Activated naive CD8-positive, alpha-beta T cell treated with anti-CD3 and anti-CD28 coated beads for 36 hours (primary cell): Measurements from ENCODE around the gene EXOSC5. TPM values are rescaled to one million over a fixed set of nuclear protein-coding genes. Genes with fewer than 3 reads are reported as not detected.
"Not testable (repeated sequence)": the region's sequence is repeated elsewhere in the genome, so short reads cannot be mapped to it uniquely, and the experiment has no call there.

ENCODE experiments used
- DNase-seq: peaks from one replicate; pipeline ENCODE4 v3.0.0; 2021
- H3K27ac Mint-ChIP-seq: one replicate; pipeline ENCODE4 v1.8.0; 2022; ENCODE audit warnings: mild to moderate bottlenecking, moderate library complexity, mixed read lengths
- H3K27me3 Mint-ChIP-seq: one replicate; pipeline ENCODE4 v1.8.0; 2022; ENCODE audit warnings: mild to moderate bottlenecking, mixed read lengths
- H3K36me3 Mint-ChIP-seq: one replicate; pipeline ENCODE4 v1.8.0; 2021; ENCODE audit warnings: mild to moderate bottlenecking, mixed read lengths
- H3K4me1 Mint-ChIP-seq: one replicate; pipeline ENCODE4 v1.8.0; 2021; ENCODE audit warnings: mixed read lengths
- H3K4me3 Mint-ChIP-seq: one replicate; pipeline ENCODE4 v1.8.0; 2022; ENCODE audit warnings: mild to moderate bottlenecking, moderate library complexity, mixed read lengths
- H3K9me3 Mint-ChIP-seq: one replicate; pipeline ENCODE4 v1.8.0; 2022; ENCODE audit warnings: mixed read lengths
- total RNA-seq, 2 experiments: library from RNA; stranded (reverse); gene quantifications; one replicate each; pipeline ENCODE4 v1.2.3, GENCODE V29; 2021

EXOSC5 gene
- total RNA-seq, 2 experiments from 2014 or later = 43.5 to 44.6 TPM

DNA sequence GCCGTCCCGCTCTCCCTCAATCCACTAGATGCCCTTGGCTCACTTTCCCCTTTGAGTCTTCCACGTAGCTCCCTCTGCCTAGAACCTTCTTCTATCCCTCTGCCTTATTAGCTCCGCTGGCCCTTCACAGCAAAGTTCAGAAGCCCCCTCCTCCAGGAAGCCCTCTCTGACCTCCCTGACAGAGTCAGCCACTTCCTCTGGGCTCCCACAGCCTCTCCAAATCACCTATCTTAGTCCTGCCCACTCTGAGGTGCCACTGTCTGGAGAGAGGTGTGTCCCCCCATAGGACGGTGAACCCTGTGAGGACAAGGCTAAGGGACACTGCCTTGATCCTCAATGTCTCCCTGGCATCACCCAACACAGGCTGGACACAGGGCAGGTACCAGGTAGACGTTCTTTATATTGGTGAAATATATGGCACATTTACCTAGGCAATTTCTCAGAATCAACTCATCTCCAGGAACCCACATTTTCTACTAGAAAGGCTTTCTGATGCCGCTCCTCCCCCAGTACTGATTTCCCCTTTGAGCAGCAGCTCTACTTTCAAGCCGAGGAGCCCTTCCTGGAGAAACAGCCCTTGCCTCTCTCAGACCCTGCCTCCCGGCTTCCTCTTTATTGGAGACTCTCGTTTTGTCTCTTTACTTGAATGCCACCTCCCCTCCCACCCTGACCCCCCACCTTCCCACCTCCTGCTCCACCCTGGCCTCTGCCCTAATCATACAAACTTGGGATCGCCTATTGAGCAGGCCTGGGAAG is 40.0 kb downstream of the EXOSC5 start:
- Mint-ChIP-seq H3K4me1 (peaks cover 49% of the 10 kb centered on the region), H3K27ac (peak overlapping the region; percentile 97), H3K27me3 (no peaks in the 10 kb centered on the region), H3K9me3 (no peaks in the 10 kb centered on the region), H3K36me3 (peaks cover 19% of the 10 kb centered on the region), H3K4me3 (peak overlapping the region; percentile 75)
- DNase-seq = peak; percentile 30

DNA sequence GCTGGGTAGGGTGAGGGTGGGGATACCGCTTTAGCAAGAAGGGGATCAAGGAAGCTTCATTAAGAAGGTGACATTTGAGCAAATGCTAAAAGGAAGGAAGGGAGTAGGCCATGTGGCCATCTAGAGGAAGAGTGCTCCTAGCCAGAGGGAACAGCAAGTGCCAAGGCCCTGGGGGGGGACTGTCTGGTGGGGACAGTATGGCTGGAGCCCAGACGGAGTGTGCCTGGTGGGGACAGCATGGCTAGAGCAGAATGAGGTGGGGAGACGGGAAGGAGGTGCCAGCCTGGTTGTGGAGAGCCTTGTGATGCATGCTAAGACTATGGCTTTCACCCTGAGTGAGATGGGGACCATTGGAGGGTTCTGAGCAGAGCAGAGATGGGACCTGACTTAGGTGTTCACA is 41.4 kb downstream of the EXOSC5 start:
- peaks cover 50% of the 10 kb centered on the region for H3K4me1 Mint-ChIP-seq
- H3K9me3 Mint-ChIP-seq = no peaks in the 10 kb centered on the region
- H3K4me3 Mint-ChIP-seq = peak overlapping the region; percentile 75
- DNase-seq = peak; percentile 15
- H3K36me3 Mint-ChIP-seq = peaks cover 29% of the 10 kb centered on the region
- peak overlapping the region; percentile 97 for H3K27ac Mint-ChIP-seq
- no peaks in the 10 kb centered on the region for H3K27me3 Mint-ChIP-seq

DNA sequence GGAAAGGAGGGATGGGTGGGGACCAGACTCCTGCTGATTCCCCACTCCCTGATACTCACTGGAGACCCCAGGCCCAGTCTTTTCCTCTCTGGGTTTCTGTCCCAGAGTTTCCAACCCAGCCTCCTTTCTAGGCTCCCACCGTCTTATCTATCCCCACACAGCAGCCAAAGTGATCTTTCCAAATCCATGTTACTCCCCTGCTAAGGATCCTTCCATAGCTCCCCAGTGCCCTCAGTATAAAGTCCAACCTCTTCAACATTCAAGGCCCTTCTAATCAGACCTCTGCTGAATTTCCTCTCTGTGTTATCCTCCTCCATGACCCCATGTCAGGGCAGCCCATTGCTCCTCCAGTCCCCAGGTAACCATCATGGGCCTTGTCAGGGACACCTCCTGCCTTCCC is 42.1 kb downstream of the EXOSC5 start:
- H3K9me3 Mint-ChIP-seq = no peaks in the 10 kb centered on the region
- peak overlapping the region; percentile 97 for H3K27ac Mint-ChIP-seq
- H3K36me3 Mint-ChIP-seq = peaks cover 31% of the 10 kb centered on the region
- peak overlapping the region; percentile 75 for H3K4me3 Mint-ChIP-seq
- no peak for DNase-seq
- H3K27me3 Mint-ChIP-seq = no peaks in the 10 kb centered on the region
- H3K4me1 Mint-ChIP-seq = peaks cover 54% of the 10 kb centered on the region

DNA sequence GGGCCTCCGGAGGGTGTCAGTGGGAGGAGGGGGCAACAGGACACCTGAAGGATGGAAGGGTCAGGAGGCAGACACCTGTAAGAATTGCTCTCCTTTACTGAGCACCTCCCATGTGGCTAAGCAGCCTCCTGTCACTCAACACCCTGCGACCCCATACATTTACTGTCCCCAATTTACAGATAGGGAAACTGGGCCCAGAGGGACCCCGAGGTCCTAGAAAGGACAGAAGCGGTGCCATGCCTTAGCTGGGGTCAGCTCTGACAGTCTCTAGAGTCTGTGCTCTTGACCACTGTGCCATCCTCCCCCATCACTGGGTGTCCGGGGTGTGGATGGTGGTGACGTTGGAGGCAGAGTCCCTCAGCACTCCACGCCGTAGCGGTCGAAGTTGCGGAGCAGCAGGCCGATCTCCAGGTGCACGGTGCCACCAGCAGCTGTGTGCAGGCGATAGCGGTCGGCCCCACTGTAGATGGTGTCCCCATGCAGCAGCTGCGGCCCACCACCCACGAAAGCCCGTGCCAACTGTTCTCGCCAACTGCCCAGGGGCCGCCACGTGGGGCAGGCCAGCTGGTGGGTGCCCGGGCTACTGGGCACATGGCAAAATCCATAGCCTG is 42.7 kb downstream of the EXOSC5 start:
- Mint-ChIP-seq H3K27ac (peak overlapping the region; percentile 95), H3K4me3 (peak overlapping the region; percentile 91), H3K4me1 (peaks cover 55% of the 10 kb centered on the region), H3K36me3 (peaks cover 33% of the 10 kb centered on the region), H3K27me3 (no peaks in the 10 kb centered on the region), H3K9me3 (no peaks in the 10 kb centered on the region)
- no peak for DNase-seq

DNA sequence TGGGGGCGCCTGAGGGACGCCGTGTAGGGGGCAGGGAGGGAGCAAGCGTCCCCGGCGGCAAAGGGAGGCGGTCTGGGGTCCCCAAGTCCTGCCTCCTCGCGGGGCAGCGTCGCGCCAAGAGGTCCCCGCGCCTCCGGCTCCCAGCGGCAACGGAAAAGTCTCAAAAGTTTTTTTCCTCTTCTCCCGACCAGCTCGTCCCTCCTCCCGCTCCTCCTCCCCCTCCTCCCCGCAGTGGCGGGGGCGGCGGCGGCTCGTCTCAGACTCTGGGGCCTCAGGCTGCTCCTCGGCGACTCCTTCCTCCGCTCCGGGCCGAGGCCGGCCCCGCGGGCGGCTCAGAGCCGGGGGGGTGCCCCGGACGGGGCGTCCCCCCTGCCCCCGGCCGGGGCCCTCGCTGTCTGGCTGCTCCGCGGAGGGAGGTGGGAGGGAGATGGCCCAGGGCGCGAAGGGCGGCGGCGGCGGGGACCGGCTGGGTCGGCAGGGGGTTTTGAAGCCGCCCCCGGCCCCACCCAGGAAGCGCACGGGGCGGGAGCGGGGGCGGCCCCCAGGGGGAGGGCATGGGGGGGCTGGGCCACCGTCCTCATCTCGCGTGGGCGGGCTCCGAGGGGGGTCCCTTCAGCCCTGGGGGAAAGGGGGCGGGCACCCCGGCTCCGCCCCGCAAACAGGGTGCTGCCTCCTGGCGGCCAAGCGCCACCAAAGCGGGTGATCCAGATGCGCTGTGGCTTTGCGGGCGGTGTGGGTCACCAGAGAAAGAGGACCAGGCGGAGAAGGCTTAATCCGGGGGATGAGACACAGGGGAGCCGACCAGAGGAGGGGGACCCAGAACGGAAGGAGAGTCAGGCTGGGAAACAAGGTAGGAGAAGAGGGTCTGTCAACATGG is 43.5 kb downstream of the EXOSC5 start, which contains the start of gene TGFB1:
TGFB1 (minus strand) TSS at position 457 of the 877 bp plus-strand sequence. CDS start 878 bp downstream, outside the sequence.
- Mint-ChIP-seq H3K9me3 (peaks cover 2% of the 10 kb centered on the region), H3K4me1 (peaks cover 58% of the 10 kb centered on the region), H3K36me3 (peaks cover 37% of the 10 kb centered on the region), H3K27ac (peak within 1 kb of the TSS; percentile 99), H3K27me3 (no peaks in the 10 kb centered on the region), H3K4me3 (peak within 1 kb of the TSS; percentile 91)
- DNase-seq = peak; percentile 92

DNA sequence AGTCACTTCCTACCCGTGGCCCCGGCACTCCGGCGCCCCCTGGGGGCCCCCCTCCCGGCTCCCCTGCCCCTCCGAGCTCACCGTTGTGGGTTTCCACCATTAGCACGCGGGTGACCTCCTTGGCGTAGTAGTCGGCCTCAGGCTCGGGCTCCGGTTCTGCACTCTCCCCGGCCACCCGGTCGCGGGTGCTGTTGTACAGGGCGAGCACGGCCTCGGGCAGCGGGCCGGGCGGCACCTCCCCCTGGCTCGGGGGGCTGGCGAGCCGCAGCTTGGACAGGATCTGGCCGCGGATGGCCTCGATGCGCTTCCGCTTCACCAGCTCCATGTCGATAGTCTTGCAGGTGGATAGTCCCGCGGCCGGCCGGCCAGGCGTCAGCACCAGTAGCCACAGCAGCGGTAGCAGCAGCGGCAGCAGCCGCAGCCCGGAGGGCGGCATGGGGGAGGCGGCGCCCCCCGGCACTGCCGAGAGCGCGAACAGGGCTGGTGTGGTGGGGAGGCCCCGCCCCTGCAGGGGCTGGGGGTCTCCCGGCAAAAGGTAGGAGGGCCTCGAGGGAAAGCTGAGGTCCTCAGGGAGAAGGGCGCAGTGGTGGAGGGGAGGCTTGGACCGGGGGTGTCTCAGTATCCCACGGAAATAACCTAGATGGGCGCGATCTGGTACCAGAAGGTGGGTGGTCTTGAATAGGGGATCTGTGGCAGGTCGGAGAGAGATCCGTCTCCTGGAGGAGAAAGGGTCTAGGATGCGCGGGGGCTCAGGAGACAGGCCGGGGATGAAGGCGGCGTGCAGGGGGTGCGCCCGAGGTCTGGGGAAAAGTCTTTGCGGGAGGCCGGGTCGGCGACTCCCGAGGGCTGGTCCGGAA is 44.3 kb downstream of the EXOSC5 start:
- H3K27ac Mint-ChIP-seq = peak overlapping the region; percentile 99
- H3K27me3 Mint-ChIP-seq = no peaks in the 10 kb centered on the region
- H3K4me1 Mint-ChIP-seq = peaks cover 53% of the 10 kb centered on the region
- DNase-seq = peak; percentile 85
- H3K9me3 Mint-ChIP-seq = peaks cover 6% of the 10 kb centered on the region
- peaks cover 40% of the 10 kb centered on the region for H3K36me3 Mint-ChIP-seq
- H3K4me3 Mint-ChIP-seq = peak overlapping the region; percentile 91

DNA sequence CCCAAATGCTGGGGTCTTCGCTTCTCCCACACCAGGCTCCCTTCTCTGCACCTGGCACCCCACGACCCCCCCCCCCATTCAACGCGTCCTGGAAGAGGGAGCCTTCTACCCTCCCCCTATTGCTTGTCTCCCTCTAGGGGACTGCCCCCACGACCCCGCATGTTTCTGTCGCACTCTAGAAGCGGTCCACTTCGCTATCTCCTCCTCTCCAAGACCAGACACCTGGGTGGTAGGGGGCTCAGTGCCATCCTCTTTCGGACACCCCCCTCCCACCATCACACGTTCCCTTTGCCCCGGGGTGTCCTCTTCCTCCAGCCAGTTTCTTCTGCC is 44.9 kb downstream of the EXOSC5 start:
- H3K36me3 Mint-ChIP-seq = peaks cover 41% of the 10 kb centered on the region
- H3K27ac Mint-ChIP-seq = peak overlapping the region; percentile 99
- H3K27me3 Mint-ChIP-seq = no peaks in the 10 kb centered on the region
- peaks cover 6% of the 10 kb centered on the region for H3K9me3 Mint-ChIP-seq
- no peak for DNase-seq
- H3K4me1 Mint-ChIP-seq = peaks cover 48% of the 10 kb centered on the region
- peak overlapping the region; percentile 91 for H3K4me3 Mint-ChIP-seq

DNA sequence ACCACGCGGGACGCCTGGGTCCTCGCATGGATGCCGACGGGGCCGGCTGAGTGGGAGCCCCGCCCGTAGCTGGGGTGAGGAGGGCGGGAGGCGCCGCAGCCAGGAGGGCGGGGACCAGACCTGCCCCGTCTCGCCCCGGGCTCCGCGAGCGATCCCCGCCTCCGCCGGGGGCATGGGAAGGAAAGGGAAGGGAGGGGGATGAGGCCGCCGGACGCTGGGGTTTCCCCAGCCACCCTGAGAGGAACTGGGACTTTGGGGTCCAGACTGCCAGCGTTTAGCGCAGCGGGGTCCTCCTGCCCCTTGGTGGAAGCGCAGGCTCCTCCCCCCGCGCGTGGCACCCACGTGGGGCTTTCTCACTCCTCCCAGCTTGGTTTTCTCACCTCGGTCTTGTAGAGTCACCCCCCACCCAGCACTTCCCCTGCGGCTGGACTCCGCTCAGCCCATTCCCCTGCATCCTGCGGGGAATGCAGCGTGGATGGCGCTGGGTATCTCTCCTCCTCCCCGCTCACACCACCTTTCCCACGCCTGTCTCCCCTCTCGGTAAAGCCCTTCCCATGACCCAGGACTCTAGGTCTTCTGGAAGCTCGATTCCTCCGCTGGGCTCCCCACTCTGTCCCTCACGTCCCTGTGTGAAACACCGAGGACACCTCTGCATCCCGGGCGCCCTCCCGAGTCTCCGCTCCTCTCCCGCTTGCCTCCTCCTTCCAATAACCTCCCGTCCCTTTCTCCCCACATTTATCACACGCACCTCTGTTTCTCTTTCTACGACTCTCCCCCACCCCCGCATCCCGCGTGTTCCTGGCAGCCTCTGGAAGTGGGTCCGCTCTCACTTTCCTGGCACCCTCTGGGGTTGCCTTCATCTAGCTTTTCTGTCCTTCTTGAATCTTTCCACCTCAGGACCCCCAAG is 45.6 kb downstream of the EXOSC5 start:
- H3K9me3 Mint-ChIP-seq = peaks cover 6% of the 10 kb centered on the region
- DNase-seq = peak; percentile 87
- peaks cover 38% of the 10 kb centered on the region for H3K36me3 Mint-ChIP-seq
- peak overlapping the region; percentile 99 for H3K27ac Mint-ChIP-seq
- H3K4me1 Mint-ChIP-seq = peaks cover 42% of the 10 kb centered on the region
- H3K4me3 Mint-ChIP-seq = peak overlapping the region; percentile 91
- H3K27me3 Mint-ChIP-seq = no peaks in the 10 kb centered on the region

DNA sequence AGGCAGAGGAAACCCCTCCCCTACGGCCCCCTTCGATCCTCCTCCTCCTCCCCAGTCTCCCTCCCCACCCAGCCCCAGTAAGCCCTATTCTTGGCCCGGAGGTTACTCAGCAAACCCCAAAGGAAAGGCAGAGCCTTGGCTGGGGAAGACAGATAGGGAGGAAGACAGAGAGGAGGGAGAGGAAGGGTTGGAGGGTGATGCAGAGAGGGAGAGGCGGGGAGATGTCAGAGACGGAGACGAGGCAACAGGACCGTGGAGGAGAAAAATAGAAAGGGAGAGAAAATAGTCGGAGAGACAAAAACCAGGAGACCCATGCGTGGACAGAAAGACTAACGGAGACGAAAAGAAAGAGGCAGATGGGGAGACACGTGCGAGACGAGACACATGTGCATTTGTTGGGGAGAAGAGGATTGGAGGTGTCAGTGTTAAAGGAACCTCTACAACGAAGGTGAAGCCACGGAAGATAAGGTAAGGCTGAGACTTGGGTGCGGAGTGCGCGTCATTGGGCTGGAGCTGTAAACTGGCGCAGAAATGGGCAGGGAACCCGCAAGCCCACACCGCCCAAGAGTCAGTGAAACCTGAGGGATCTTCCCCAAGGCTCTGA is 46.3 kb downstream of the EXOSC5 start:
- peaks cover 40% of the 10 kb centered on the region for H3K36me3 Mint-ChIP-seq
- H3K4me3 Mint-ChIP-seq = peak overlapping the region; percentile 91

DNA sequence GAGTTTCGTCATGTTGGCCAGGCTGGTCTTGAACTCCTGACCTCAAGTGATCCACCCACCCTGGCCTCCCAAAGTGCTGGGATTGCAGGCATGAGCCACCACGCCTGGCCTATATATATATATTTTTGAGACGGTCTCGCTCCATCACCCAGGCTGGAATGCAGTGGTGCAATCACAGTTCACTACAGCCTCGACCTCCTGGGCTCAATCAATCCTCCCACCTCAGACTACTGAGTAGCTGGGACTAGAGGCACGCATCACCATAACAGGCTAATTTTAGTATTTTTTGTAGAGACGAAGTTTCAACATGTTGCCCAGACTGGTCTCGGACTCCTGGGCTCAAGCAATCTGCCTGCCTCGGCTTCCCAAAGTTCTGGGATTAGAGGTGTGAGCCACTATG is 50.2 kb downstream of the EXOSC5 start:
- Mint-ChIP-seq H3K4me1 (peaks cover 46% of the 10 kb centered on the region), H3K36me3 (peaks cover 50% of the 10 kb centered on the region)
- H3K27me3 Mint-ChIP-seq, H3K9me3 Mint-ChIP-seq, H3K4me3 Mint-ChIP-seq, H3K27ac Mint-ChIP-seq, DNase-seq: not testable (repeated sequence)

More for the DNA sequence above, 46.3 kb downstream of the EXOSC5 start:
- no peak for DNase-seq
- no peaks in the 10 kb centered on the region for H3K27me3 Mint-ChIP-seq
- H3K27ac Mint-ChIP-seq = peak overlapping the region; percentile 99
- peaks cover 6% of the 10 kb centered on the region for H3K9me3 Mint-ChIP-seq
- peaks cover 37% of the 10 kb centered on the region for H3K4me1 Mint-ChIP-seq

DNA sequence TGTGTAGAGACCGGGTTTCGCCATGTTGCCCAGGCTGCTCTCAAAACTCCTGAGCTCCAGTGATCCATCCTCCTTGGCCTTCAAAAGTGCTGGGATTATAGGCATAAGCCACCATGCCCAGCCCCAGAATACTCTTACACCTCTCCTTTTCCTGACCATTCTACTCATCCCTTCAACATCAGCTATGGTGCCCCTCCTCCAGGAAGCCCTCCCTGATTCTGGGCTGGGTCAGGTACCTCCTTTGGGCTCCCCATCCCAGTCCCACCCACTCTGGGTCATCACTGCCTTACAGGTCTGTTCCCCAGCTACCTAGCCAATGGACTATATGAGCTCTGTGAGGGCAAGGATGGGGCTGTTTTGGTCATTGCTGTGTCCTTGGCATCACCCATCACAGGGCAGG is 53.0 kb downstream of the EXOSC5 start:
- peaks cover 37% of the 10 kb centered on the region for H3K4me1 Mint-ChIP-seq
- no peak overlapping the region for H3K4me3 Mint-ChIP-seq
- H3K9me3 Mint-ChIP-seq = peaks cover 6% of the 10 kb centered on the region
- H3K27ac Mint-ChIP-seq = no peak overlapping the region
- DNase-seq = no peak
- H3K27me3 Mint-ChIP-seq = no peaks in the 10 kb centered on the region
- H3K36me3 Mint-ChIP-seq = peaks cover 40% of the 10 kb centered on the region

DNA sequence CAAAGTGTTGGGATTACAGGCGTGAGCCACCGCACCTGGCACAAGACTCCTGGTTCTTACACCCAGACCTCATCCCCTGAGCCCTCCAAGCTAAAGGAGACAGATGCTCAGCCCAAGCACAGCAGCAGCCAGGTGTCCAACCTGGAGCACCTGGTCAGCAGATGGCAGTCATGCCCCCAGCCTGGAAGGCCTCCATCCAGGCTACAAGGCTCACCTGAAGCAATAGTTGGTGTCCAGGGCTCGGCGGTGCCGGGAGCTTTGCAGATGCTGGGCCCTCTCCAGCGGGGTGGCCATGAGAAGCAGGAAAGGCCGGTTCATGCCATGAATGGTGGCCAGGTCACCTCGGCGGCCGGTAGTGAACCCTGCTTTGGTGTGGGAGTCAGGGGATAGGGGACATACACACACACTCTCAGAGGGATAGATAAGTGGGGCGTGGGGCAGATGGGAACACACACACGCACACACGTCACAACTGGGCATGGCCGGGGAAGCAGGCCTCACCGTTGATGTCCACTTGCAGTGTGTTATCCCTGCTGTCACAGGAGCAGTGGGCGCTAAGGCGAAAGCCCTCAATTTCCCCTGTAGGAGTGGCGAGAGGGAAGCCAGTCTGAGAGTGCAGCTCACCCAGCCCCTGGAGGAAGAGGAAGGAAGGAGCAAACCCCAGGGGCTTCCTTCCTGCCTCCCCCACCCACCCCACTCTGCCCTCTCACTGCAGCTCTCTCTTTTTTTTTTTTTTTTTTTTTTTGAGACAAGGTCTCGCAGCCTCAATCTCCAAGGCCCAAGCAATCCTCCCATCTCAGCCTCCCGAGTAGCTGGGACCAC is 55.3 kb downstream of the EXOSC5 start:
- no peaks in the 10 kb centered on the region for H3K9me3 Mint-ChIP-seq
- H3K4me3 Mint-ChIP-seq = no peak overlapping the region
- peaks cover 34% of the 10 kb centered on the region for H3K36me3 Mint-ChIP-seq
- peak overlapping the region; percentile 31 for H3K27ac Mint-ChIP-seq
- H3K27me3 Mint-ChIP-seq = no peaks in the 10 kb centered on the region
- no peak for DNase-seq
- peaks cover 33% of the 10 kb centered on the region for H3K4me1 Mint-ChIP-seq

DNA sequence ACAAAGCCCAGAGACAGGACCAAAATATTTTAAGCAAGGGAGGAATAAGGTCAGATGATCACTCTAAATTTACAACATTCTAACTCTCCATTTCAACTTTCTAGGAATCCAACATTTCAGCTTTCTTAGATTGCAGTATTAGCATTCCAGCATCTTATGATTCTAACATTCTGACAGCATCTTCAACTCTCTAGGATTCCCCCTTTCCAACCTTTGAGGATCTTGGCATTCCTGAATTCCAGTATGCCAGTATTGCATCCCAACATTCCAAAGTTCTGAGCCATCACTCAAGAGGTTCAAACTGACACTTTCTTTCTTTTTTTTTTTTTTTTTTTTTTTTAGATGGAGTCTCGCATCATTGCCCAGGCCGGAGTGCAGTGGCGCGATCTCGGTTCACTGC is 57.2 kb downstream of the EXOSC5 start:
- Mint-ChIP-seq H3K4me1 (peaks cover 35% of the 10 kb centered on the region), H3K36me3 (peaks cover 35% of the 10 kb centered on the region), H3K4me3 (no peak overlapping the region), H3K27ac (no peak overlapping the region), H3K9me3 (no peaks in the 10 kb centered on the region), H3K27me3 (no peaks in the 10 kb centered on the region)
- no peak for DNase-seq
